Lung (tissue), 12 donors: ENCODE measurements around the gene AP4M1. TPM values are rescaled to one million over a fixed set of nuclear protein-coding genes. Genes with fewer than 3 reads are reported as not detected.

Experiments used
- ATAC-seq: fragments of 200-7000 bp; cut with Tn5 transposase; one replicate; pipeline ENCODE4 v1.9.1; 2020; ENCODE audit warnings: moderate number of reproducible peaks; ENCODE audit not compliant: insufficient read depth, low FRiP score
- DNase-seq, 3 donors: peaks; one replicate each; pipeline ENCODE4 v3.0.0-alpha.2; 2013 to 2017
- H3K27ac ChIP-seq, 2 donors: one replicate each; pipeline ENCODE4 v1.5.1; 2013; ENCODE audit warnings: mild to moderate bottlenecking in 2 of 2, moderate library complexity in 2 of 2, control low read depth in 1 of 2, inconsistent platforms in 1 of 2, low read depth in 1 of 2, low read length in 1 of 2
- H3K27me3 ChIP-seq, 3 donors: one replicate each; pipeline ENCODE4 v1.5.1; 2013; ENCODE audit warnings: low read length in 2 of 3; ENCODE audit not compliant: control insufficient read depth in 3 of 3, insufficient read depth in 3 of 3
- H3K36me3 ChIP-seq, 4 donors: one replicate each; pipeline ENCODE4 v1.5.1; 2013; ENCODE audit warnings: low read length in 4 of 4, mild to moderate bottlenecking in 1 of 4, moderate library complexity in 1 of 4; ENCODE audit not compliant: control insufficient read depth in 4 of 4, insufficient read depth in 4 of 4
- H3K4me1 ChIP-seq, 5 donors: one replicate each; pipeline ENCODE4 v1.5.1; 2013; ENCODE audit warnings: low read length in 5 of 5, mild to moderate bottlenecking in 2 of 5, moderate library complexity in 1 of 5; ENCODE audit not compliant: control insufficient read depth in 5 of 5, insufficient read depth in 5 of 5
- H3K4me3 ChIP-seq: one replicate; pipeline ENCODE4 v1.5.1; 2013; ENCODE audit warnings: mild to moderate bottlenecking, control low read depth, moderate library complexity
- H3K9ac ChIP-seq, 2 donors: one replicate each; pipeline ENCODE4 v1.5.1; 2013; ENCODE audit warnings: low read length in 2 of 2, control low read depth in 1 of 2; ENCODE audit not compliant: insufficient read depth in 1 of 2
- H3K9me3 ChIP-seq, 4 donors: one replicate each; pipeline ENCODE4 v1.5.1; 2013; ENCODE audit warnings: low read length in 3 of 4, mild to moderate bottlenecking in 1 of 4, moderate library complexity in 1 of 4; ENCODE audit not compliant: control insufficient read depth in 4 of 4, insufficient read depth in 3 of 4
- CTCF ChIP-seq: IDR thresholded peaks from 2 replicates; pipeline ENCODE4 v1.5.1; 2012; ENCODE audit warnings: mild to moderate bottlenecking; ENCODE audit errors: control extremely low read depth, extremely low read depth
- whole genome bisulfite sequencing, 2 donors: extraction: QIAGEN DNeasy Blood & Tissue Kit; methylation state at CpG; one replicate each; pipeline ENCODE4 v1.1.7; 2013; 5-methylcytosine and 5-hydroxymethylcytosine counted together
- polyA plus RNA-seq, 2 donors: library from polyadenylated mRNA; stranded (reverse); fragments of 200-250 nt; gene quantifications; one replicate each; pipeline ENCODE4 v1.2.1, GENCODE V29; 2013
- total RNA-seq, 2 donors: library from RNA; depleted of rRNA in 1 of 2; stranded (reverse); fragments of >200 nt in 1 of 2; gene quantifications; one replicate each; pipeline ENCODE4 v1.2.1, GENCODE V29; 2014 to 2021
- donor health status: control.
- donor health status: control.
- donor health status: Bipolar disorder and iron deficiency.
- donor health status: healthy.
- donor health status: DM: yes; HTN: yes; CAD: no.

The AP4M1 gene
- total and polyA plus RNA-seq, 4 donors, result 14.8 to 24.2 (median 17.1) TPM

GRCh38 chr7:100088621-100089457 lies 12.6 kb upstream of the AP4M1 start, which contains the start of gene COPS6:
Gene COPS6, plus strand, starts transcription at chr7:100088969. Its CDS starts 22 bp downstream, at chr7:100088991.
- H3K27me3 ChIP-seq, result no peaks in the 10 kb centered on the region
- H3K4me3 ChIP-seq, result peak within 1 kb of the TSS; percentile 86
- ATAC-seq (peak; percentile 90), DNase-seq (peak; percentile 84 to 87 (median 84))
- no peak for TF ChIP-seq CTCF
- peak within 1 kb of the TSS; percentile 89 to 91 for H3K27ac ChIP-seq
- peak within 1 kb of the TSS; percentile 66 to 68 for H3K9ac ChIP-seq
- WGBS, 2 donors, result 0 to 1% methylated on average over 59 to 68 of the region's 68 CpGs
- H3K36me3 ChIP-seq, result peaks cover 2 to 31% (median 24%) of the 10 kb centered on the region in 4 donors
- peaks cover 0 to 18% (median 2%) of the 10 kb centered on the region in 5 donors for H3K4me1 ChIP-seq
- no peaks in the 10 kb centered on the region for H3K9me3 ChIP-seq

- DNase-seq, result no peak
- TF ChIP-seq CTCF, result no peak
- Histone ChIP-seq H3K9ac (peak overlapping the region; percentile 44 to 68), H3K4me3 (peak overlapping the region; percentile 86), H3K36me3 (peaks cover 8 to 35% (median 27%) of the 10 kb centered on the region in 4 donors), H3K27ac (peak overlapping the region in 1 of 2 donors; percentile 91), H3K9me3 (no peaks in the 10 kb centered on the region), H3K27me3 (no peaks in the 10 kb centered on the region), H3K4me1 (peaks cover 0 to 18% (median 2%) of the 10 kb centered on the region in 5 donors)
- no peak for ATAC-seq
- 37 to 56% methylated on average over 7 of the region's 7 CpGs for WGBS, 2 donors
Measured at GRCh38 chr7:100089458-100090196, 11.8 kb upstream of the AP4M1 start.

GRCh38 chr7:100090527-100091410 lies 10.7 kb upstream of the AP4M1 start:
- Histone ChIP-seq H3K36me3 (peaks cover 8 to 42% (median 35%) of the 10 kb centered on the region in 4 donors), H3K4me3 (no peak overlapping the region), H3K27ac (peak overlapping the region in 1 of 2 donors; percentile 9), H3K27me3 (no peaks in the 10 kb centered on the region), H3K4me1 (peaks cover 0 to 18% (median 2%) of the 10 kb centered on the region in 5 donors), H3K9me3 (no peaks in the 10 kb centered on the region), H3K9ac (no peak overlapping the region)
- 87 to 92% methylated on average over 14 of the region's 14 CpGs for WGBS, 2 donors
- no peak for TF ChIP-seq CTCF
- ATAC-seq (no peak), DNase-seq (no peak)
